ENCODE results near the gene GADL1.

DNA sequence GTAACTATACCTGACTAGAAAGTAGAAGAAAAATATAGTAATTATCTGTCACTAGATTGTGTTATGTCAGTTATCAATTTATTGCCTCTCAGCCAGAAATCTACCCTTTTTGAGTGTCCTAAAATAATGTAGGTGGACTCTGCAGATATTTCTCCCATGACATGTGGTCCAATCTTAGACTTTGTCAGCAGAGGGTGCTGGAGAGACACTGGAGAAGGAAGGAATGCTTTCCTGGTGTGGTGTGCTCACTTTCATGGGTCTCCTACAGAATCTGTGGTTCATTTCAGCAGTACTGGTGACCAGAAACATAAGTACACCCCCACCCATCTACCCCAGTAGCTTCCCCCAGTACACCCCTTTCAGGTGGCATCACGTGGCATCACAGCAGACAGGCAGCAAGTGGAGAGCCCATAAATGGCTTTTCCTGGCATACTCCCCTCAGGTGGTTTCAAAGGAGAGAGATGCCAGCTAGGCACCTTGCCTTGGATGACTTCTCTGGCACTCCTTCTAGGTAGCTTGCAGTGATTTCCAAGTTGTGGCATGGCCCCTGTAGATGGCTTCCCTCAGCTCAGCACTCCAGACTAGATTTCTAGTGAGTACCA is 114.7 kb downstream of the GADL1 start:
- TF ChIP-seq ZNF776 (tag by site-specific recombination; IDR thresholded peaks at IDR 0.05; ENCODE audit: borderline replicate concordance) (no peak), REST (tag by site-specific recombination; IDR thresholded peaks at IDR 0.05) (no peak), ZNF223 (tag by site-specific recombination; IDR thresholded peaks at IDR 0.05) (no peak), ZNF140 (tag by site-specific recombination; IDR thresholded peaks at IDR 0.05) (no peak), TCF7L2 (IDR thresholded peaks at IDR 0.05; ENCODE audit: borderline replicate concordance, low read depth, low read length) (no peak), ZNF350 (tag by site-specific recombination; IDR thresholded peaks at IDR 0.05) (no peak), ZNF639 (tag by site-specific recombination; IDR thresholded peaks at IDR 0.05) (no peak), ZNF138 (tag by site-specific recombination; IDR thresholded peaks at IDR 0.05; ENCODE audit: borderline replicate concordance) (no peak)
- TF ChIP-seq, protein P1, sequence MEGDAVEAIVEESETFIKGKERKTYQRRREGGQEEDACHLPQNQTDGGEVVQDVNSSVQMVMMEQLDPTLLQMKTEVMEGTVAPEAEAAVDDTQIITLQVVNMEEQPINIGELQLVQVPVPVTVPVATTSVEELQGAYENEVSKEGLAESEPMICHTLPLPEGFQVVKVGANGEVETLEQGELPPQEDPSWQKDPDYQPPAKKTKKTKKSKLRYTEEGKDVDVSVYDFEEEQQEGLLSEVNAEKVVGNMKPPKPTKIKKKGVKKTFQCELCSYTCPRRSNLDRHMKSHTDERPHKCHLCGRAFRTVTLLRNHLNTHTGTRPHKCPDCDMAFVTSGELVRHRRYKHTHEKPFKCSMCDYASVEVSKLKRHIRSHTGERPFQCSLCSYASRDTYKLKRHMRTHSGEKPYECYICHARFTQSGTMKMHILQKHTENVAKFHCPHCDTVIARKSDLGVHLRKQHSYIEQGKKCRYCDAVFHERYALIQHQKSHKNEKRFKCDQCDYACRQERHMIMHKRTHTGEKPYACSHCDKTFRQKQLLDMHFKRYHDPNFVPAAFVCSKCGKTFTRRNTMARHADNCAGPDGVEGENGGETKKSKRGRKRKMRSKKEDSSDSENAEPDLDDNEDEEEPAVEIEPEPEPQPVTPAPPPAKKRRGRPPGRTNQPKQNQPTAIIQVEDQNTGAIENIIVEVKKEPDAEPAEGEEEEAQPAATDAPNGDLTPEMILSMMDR (tag by site-specific recombination; IDR thresholded peaks at IDR 0.05): peak; percentile 53
- TF ChIP-seq, protein P2, sequence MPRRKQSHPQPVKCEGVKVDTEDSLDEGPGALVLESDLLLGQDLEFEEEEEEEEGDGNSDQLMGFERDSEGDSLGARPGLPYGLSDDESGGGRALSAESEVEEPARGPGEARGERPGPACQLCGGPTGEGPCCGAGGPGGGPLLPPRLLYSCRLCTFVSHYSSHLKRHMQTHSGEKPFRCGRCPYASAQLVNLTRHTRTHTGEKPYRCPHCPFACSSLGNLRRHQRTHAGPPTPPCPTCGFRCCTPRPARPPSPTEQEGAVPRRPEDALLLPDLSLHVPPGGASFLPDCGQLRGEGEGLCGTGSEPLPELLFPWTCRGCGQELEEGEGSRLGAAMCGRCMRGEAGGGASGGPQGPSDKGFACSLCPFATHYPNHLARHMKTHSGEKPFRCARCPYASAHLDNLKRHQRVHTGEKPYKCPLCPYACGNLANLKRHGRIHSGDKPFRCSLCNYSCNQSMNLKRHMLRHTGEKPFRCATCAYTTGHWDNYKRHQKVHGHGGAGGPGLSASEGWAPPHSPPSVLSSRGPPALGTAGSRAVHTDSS (tag by site-specific recombination; IDR thresholded peaks at IDR 0.05): no peak
